DOHH2 (cell line): ENCODE results near the gene NOL9.

Experiments
- CTCF ChIP-seq: fragments of 200-600 bp; sonication (generic); IDR thresholded peaks from one replicate; pipeline ENCODE4 v1.5.1; 2014; ENCODE audit warnings: antibody characterized with exemption, mild to moderate bottlenecking, low read depth, low read length; ENCODE audit not compliant: poor library complexity, severe bottlenecking
- EZH2phosphoT487 ChIP-seq: fragments of 200-600 bp; sonication (generic); IDR thresholded peaks from 2 replicates; pipeline ENCODE4 v1.6.1; 2017; ENCODE audit warnings: borderline replicate concordance, mild to moderate bottlenecking, antibody characterized with exemption, low read length, moderate library complexity, mixed read lengths

GRCh38 chr1:6504887-6505286, 49.4 kb downstream of the NOL9 start:
- TF ChIP-seq CTCF = no peak
- no peak for TF ChIP-seq EZH2phosphoT487
